OCI-LY7 (cell line): ENCODE results near the gene MAX. TPM values are rescaled to one million over a fixed set of nuclear protein-coding genes. Genes with fewer than 3 reads are reported as not detected.

Experiments
- BruUV-seq: library from RNA; stranded (reverse); fragments of 400-500 nt; replicated peaks from 2 replicates; lab custom pipeline; 2021; lab: Mats Ljungman, UMichigan
- CTCF ChIA-PET: fragments of 300-600 bp; sonication (Branson Sonifier 250); formaldehyde crosslinking; loops from one replicate; lab custom pipeline; 2022; ENCODE audit warnings: antibody characterized with exemption; ENCODE audit not compliant: unreplicated experiment; lab: Charles Lee
- POLR2A ChIA-PET: fragments of 300-600 bp; sonication (Branson Sonifier 250); formaldehyde crosslinking; loops from one replicate; lab custom pipeline; 2022; ENCODE audit warnings: antibody characterized with exemption; lab: Charles Lee
- DNase-seq: peaks from one replicate; pipeline ENCODE4 v3.0.0-alpha.2; 2015; ENCODE audit warnings: low spot score
- H2AFZ ChIP-seq: fragments of 200-600 bp; sonication (generic), shearing (Covaris generic); 2 replicates; pipeline ENCODE4 v1.6.1; 2014; ENCODE audit warnings: mild to moderate bottlenecking, antibody characterized with exemption, low read length, moderate library complexity
- H3K27ac ChIP-seq: fragments of 200-600 bp; sonication (generic); 2 replicates; pipeline ENCODE4 v1.5.1; 2014; ENCODE audit warnings: mixed run types, low read depth, mild to moderate bottlenecking, moderate library complexity, low read length, inconsistent platforms; ENCODE audit not compliant: poor library complexity, severe bottlenecking
- H3K36me3 ChIP-seq: fragments of 200-600 bp; sonication (generic); 2 replicates; pipeline ENCODE4 v1.6.1; 2014; ENCODE audit warnings: mild to moderate bottlenecking, antibody characterized with exemption, low read length, moderate library complexity, mixed read lengths; ENCODE audit not compliant: insufficient read depth
- H3K4me1 ChIP-seq: fragments of 200-600 bp; sonication (generic); 2 replicates; pipeline ENCODE4 v1.5.1; 2014; ENCODE audit warnings: mild to moderate bottlenecking, low read length; ENCODE audit not compliant: insufficient read depth, poor library complexity, severe bottlenecking
- H3K4me2 ChIP-seq: fragments of 200-600 bp; sonication (generic); 2 replicates; pipeline ENCODE4 v1.6.1; 2014; ENCODE audit warnings: mild to moderate bottlenecking, low read length
- H3K4me3 ChIP-seq: fragments of 200-600 bp; sonication (generic); 2 replicates; pipeline ENCODE4 v1.5.1; 2014; ENCODE audit warnings: mild to moderate bottlenecking, low read depth, low read length; ENCODE audit not compliant: poor library complexity, severe bottlenecking
- H3K79me2 ChIP-seq: fragments of 200-600 bp; sonication (generic); 2 replicates; pipeline ENCODE4 v1.6.1; 2016; ENCODE audit warnings: low read depth, mild to moderate bottlenecking, low read length, moderate library complexity, mixed read lengths; ENCODE audit not compliant: insufficient read depth
- H3K9me2 ChIP-seq: fragments of 200-600 bp; sonication (generic); 2 replicates; pipeline ENCODE4 v1.6.1; 2016; ENCODE audit warnings: mild to moderate bottlenecking, low read length, mixed read lengths; ENCODE audit not compliant: insufficient read depth
- H3K9me3 ChIP-seq: fragments of 200-600 bp; sonication (generic); 2 replicates; pipeline ENCODE4 v1.6.1; 2014; ENCODE audit warnings: mild to moderate bottlenecking, mixed run types, low read length, mixed read lengths
- H4K20me1 ChIP-seq: fragments of 200-600 bp; sonication (generic); 2 replicates; pipeline ENCODE4 v1.6.1; 2014; ENCODE audit warnings: mild to moderate bottlenecking, antibody characterized with exemption, low read length, moderate library complexity, mixed read lengths; ENCODE audit not compliant: insufficient read depth
- EZH2phosphoT487 ChIP-seq: fragments of 200-600 bp; sonication (generic); IDR thresholded peaks from 2 replicates; pipeline ENCODE4 v1.6.1; 2018; ENCODE audit warnings: low read depth, borderline replicate concordance, mild to moderate bottlenecking, mixed run types, antibody characterized with exemption, low read length, moderate library complexity, mixed read lengths
- intact Hi-C: fragments of 100-400 bp; cut with micrococcal nuclease; formaldehyde crosslinking; loops from one replicate; pipeline ENCODE4 v1.10.0; 2022; ENCODE audit not compliant: unreplicated experiment
- total RNA-seq, 2 experiments: library from RNA; depleted of rRNA in 1 of 2; stranded (reverse); fragments of >200 nt in 1 of 2; shearing (Covaris generic) in 1 of 2; gene quantifications; 2 replicates each; pipeline ENCODE4 v1.2.3, GENCODE V29; 2014 to 2022
- TF ChIP-seq, protein P1 (sequence below): fragments of 200-600 bp; sonication (generic); conservative IDR thresholded peaks from 2 replicates; pipeline ENCODE4 v1.5.1; 2014; ENCODE audit warnings: mild to moderate bottlenecking, antibody characterized with exemption, low read length, moderate library complexity, mixed read lengths

Gene MAX
- total RNA-seq, 2 experiments from 2014 or later, result 58.3 to 94.1 TPM

DNA sequence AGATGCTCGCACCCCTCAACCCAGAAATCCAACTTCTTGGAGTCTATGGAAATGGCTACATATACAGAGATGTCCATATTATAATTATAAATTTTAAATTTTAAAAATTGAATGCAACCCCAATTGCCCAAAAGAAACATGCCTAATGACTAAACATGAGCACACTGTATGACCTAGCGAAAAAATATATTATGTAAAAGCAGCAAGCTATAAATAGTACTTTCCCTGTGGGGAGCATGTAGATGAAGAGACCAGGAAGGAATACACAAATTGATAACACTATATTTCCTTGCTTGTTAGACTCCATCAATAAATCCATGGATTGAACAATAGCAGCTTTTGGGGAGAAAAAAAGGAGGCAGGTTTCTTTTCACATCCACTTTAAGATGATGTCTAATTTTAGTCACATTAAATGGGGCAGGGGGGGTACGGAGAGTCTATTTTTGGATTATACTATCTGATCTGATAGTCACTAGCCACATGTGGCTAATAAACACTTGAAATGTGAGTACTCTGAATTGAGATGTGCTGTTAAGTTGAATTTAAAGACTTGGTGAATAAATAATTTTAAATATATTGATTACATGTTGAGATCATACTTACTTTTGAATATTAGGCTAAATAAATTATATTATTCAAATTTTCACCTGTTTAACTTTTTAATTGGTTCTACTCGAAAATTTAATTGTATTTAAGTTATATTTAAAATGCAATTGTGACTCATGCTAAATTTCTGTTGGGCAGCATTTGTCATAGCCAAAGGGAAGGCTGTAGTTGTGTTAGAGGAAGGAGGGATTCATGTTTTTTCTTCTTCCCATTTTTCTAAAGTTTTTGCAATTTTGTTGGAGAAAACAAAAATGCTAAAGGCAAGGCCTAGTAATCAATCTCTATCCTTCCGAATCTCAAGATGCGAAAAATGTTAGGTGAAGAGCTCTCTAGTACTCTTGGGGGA, 17.5 kb downstream of the MAX start:
- no TSS peak for BruUV-seq
- TF ChIP-seq EZH2phosphoT487, result no peak
- TF ChIP-seq, protein P1, sequence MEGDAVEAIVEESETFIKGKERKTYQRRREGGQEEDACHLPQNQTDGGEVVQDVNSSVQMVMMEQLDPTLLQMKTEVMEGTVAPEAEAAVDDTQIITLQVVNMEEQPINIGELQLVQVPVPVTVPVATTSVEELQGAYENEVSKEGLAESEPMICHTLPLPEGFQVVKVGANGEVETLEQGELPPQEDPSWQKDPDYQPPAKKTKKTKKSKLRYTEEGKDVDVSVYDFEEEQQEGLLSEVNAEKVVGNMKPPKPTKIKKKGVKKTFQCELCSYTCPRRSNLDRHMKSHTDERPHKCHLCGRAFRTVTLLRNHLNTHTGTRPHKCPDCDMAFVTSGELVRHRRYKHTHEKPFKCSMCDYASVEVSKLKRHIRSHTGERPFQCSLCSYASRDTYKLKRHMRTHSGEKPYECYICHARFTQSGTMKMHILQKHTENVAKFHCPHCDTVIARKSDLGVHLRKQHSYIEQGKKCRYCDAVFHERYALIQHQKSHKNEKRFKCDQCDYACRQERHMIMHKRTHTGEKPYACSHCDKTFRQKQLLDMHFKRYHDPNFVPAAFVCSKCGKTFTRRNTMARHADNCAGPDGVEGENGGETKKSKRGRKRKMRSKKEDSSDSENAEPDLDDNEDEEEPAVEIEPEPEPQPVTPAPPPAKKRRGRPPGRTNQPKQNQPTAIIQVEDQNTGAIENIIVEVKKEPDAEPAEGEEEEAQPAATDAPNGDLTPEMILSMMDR, result no peak
- DNase-seq, result no peak
- Histone ChIP-seq H3K4me1 (peaks cover 6% of the 10 kb centered on the region), H3K36me3 (peaks cover 100% of the 10 kb centered on the region), H2AFZ (no peak overlapping the region), H4K20me1 (no peaks in the 10 kb centered on the region), H3K79me2 (0 out of 2 replicates have a peak, but pooled peaks cover 4% of the 10 kb centered on the region), H3K9me2 (no peaks in the 10 kb centered on the region), H3K9me3 (peaks cover 36% of the 10 kb centered on the region), H3K4me3 (no peak overlapping the region), H3K27ac (no peak overlapping the region), H3K4me2 (no peak overlapping the region)
- intact Hi-C loops, result no loop called here
- ChIA-PET POLR2A (interaction anchor here (1.1 kb wide), 2 partner anchors 11 to 13 kb away, joined by 3 read pairs; no protein-coding TSS in a partner anchor), CTCF (no interaction called here)

DNA sequence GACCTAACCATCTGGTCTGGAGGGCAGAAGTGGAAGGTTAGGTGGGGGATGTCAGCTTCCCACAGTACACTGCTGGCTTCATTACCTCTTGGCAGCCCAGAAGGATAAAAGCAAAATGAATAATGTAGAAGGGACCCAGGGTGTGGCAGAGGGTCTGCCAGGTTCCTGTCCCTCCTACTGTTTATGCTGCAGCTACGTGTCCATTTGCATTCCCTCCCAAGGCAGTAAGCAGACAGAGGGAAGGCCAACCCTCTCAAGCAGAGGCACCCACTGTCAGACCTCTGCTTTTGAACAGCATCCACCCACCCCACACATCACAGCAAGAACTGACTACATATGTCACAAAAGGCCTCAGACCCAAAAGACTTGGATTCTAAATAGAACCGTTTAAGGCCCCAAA, 19.4 kb downstream of the MAX start:
- TF ChIP-seq, protein P1, result no peak
- no peak for DNase-seq
- Histone ChIP-seq H3K4me1 (peaks cover 6% of the 10 kb centered on the region), H4K20me1 (no peaks in the 10 kb centered on the region), H3K27ac (no peak overlapping the region), H3K79me2 (0 out of 2 replicates have a peak, but pooled peaks cover 4% of the 10 kb centered on the region), H3K36me3 (peaks cover 99% of the 10 kb centered on the region), H3K9me3 (peaks cover 23% of the 10 kb centered on the region), H3K9me2 (no peaks in the 10 kb centered on the region), H3K4me3 (no peak overlapping the region), H2AFZ (no peak overlapping the region), H3K4me2 (no peak overlapping the region)
- intact Hi-C loops, result no loop called here
- POLR2A ChIA-PET, result interaction anchor here (0.7 kb wide), 1 partner anchor 96 kb away, joined by 4 read pairs; the partner anchor contains the start of gene FNTB
- CTCF ChIA-PET, result no interaction called here
- no TSS peak for BruUV-seq
